ENCODE data around the gene ACADS.

Gene ACADS

GRCh38 chr12:120685522-120685921, 40.1 kb upstream of the ACADS start:
- no peak for DNase-seq (ENCODE audit: low read depth, low spot score)
- no peak for TF ChIP-seq CTCF (IDR thresholded peaks at IDR 0.05; ENCODE audit: insufficient read depth, low read length, missing control alignments)
- CTCF ChIA-PET: interaction anchor here (1.6 to 2.0 kb wide), 2 partner anchors 36 to 38 kb away, joined by 4 to 9 read pairs; no protein-coding TSS in a partner anchor
- H3K4me3 ChIP-seq (ENCODE audit: low read depth, low read length): no peak overlapping the region
- POLR2A ChIA-PET: interaction anchor here (0.6 kb wide), 1 partner anchor 12 kb away, joined by 3 read pairs; no protein-coding TSS in a partner anchor

DNA sequence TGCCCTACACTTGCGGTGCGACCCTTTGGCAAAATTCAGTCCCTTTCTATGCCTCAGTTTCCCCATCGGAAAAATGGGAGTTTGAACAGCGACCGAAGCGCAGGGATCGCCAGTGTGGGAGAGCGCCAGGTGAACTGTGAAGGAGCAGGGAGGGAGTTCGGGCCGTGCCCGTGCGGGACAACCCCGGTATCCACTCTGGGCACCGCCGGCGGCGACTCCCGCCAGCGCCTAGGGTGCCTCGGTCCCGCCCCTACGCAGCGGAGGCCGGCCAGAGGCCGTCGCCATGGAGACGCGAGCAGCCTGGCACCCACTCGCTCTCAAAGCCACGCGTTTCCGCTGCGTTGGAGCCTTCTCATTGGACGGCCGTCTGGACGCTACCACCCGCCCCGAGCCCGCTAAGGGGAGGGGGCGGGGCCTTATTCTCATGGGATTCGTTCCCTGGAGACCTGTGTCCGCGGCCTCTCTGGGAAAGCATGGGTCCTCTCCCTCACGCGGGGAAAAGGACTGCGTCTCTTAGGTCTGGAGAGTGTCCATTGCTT, 39.4 kb upstream of the ACADS start:
- no peak for TF ChIP-seq CTCF (IDR thresholded peaks at IDR 0.05; ENCODE audit: insufficient read depth, low read length, missing control alignments)
- ChIA-PET POLR2A (no interaction called here), CTCF (interaction anchor here (1.6 to 2.0 kb wide), 2 partner anchors 37 to 39 kb away, joined by 4 to 9 read pairs; no protein-coding TSS in a partner anchor)
- peak overlapping the region; percentile 92 for H3K4me3 ChIP-seq (ENCODE audit: low read depth, low read length)
- peak; percentile 70 for DNase-seq (ENCODE audit: low read depth, low spot score)

GRCh38 chr12:120686690-120687577, 38.7 kb upstream of the ACADS start, which contains the start of gene MLEC:
MLEC (plus strand) TSS chr12:120687149; CDS start chr12:120687297, 148 bp downstream.
- ChIA-PET CTCF (interaction anchor here (1.5 to 2.0 kb wide), 4 partner anchors 37 to 104 kb away, joined by 4 to 9 read pairs (median 8); no protein-coding TSS in a partner anchor), POLR2A (interaction anchor here (1.5 kb wide), 1 partner anchor 12 kb away, joined by 4 read pairs; no protein-coding TSS in a partner anchor)
- TF ChIP-seq CTCF (IDR thresholded peaks at IDR 0.05; ENCODE audit: insufficient read depth, low read length, missing control alignments): peak; percentile 20
- peak; percentile 79 for DNase-seq (ENCODE audit: low read depth, low spot score)
- H3K4me3 ChIP-seq (ENCODE audit: low read depth, low read length): peak within 1 kb of the TSS; percentile 92

DNA sequence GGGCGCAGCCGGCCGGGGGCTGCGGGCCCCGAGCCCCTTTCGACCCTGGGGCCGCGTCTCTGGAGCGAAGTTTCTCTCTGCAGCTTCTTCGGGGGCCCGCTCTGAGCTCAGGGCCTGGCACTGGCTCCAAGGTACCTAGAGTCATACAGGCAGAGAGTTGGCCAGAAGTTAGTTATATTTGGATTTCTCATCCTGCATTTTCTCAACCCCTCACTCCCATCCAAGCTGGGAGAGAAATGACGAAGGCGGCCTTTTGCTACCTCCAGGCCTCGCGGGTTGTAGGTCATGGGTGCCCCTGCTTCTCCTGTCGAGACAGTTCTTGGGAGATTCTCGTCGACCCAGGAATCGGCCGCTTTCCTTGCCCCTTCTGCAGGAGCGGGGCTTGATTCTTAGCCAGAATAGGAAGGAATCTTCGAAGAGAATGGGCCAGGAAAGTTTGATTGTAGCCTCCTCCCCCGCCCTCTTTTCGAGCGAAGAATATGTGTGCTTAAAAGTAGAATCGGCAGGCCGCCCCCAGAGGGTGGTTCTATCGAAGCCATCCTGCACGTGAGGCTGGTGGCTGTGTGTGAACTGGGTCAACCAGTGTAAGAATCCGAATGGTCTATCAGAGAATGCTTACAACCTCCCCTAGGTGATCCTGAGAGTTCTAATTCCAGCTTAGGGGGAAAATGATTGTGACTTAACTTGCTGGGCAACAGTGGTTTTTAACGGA, 37.9 kb upstream of the ACADS start:
- ChIA-PET POLR2A (interaction anchor here (1.0 to 1.5 kb wide), 2 partner anchors 11 to 38 kb away, joined by 4 read pairs; no protein-coding TSS in a partner anchor), CTCF (interaction anchor here (1.0 to 1.8 kb wide), 3 partner anchors 38 to 284 kb away, joined by 5 to 8 read pairs (median 7); no protein-coding TSS in a partner anchor)
- no peak for DNase-seq (ENCODE audit: low read depth, low spot score)
- H3K4me3 ChIP-seq (ENCODE audit: low read depth, low read length): peak overlapping the region; percentile 92
- no peak for TF ChIP-seq CTCF (IDR thresholded peaks at IDR 0.05; ENCODE audit: insufficient read depth, low read length, missing control alignments)

- DNase-seq (ENCODE audit: low read depth, low spot score): no peak
- CTCF ChIA-PET: interaction anchor here (1.0 to 1.8 kb wide), 5 partner anchors 24 to 284 kb away, joined by 4 to 9 read pairs (median 7); no protein-coding TSS in a partner anchor
- H3K4me3 ChIP-seq (ENCODE audit: low read depth, low read length): peak overlapping the region; percentile 92
- no peak for TF ChIP-seq CTCF (IDR thresholded peaks at IDR 0.05; ENCODE audit: insufficient read depth, low read length, missing control alignments)
- POLR2A ChIA-PET: interaction anchor here (1.0 to 1.5 kb wide), 2 partner anchors 10 to 39 kb away, joined by 4 read pairs; no protein-coding TSS in a partner anchor
Measured at GRCh38 chr12:120688527-120689071, 37.0 kb upstream of the ACADS start.

All from AG04449 (cell line).